Ovary (tissue), 9 donors: Measurements from ENCODE around the gene ATP6V1G3. TPM values are rescaled to one million over a fixed set of nuclear protein-coding genes. Genes with fewer than 3 reads are reported as not detected.

Experiments
- DNase-seq, 5 donors: peaks; one replicate each; pipeline ENCODE4 v3.0.0-alpha.2; 2019 to 2020
- H3K27ac ChIP-seq, 2 donors: fragments of 200-600 bp; one replicate each; pipeline versions ENCODE4 v1.5.1 to v1.8.0; 2019 to 2022
- H3K27me3 ChIP-seq: fragments of 200-600 bp; one replicate; pipeline ENCODE4 v1.8.0; 2022
- H3K36me3 ChIP-seq: fragments of 200-600 bp; sonication (generic); one replicate; pipeline ENCODE4 v1.5.1; 2019
- H3K4me1 ChIP-seq: one replicate; pipeline ENCODE4 v1.8.1; 2013; ENCODE audit warnings: mild to moderate bottlenecking, moderate library complexity; ENCODE audit not compliant: insufficient read depth
- H3K4me3 ChIP-seq: fragments of 200-600 bp; sonication (generic); one replicate; pipeline ENCODE4 v1.5.1; 2017
- H3K9me3 ChIP-seq, 2 donors: fragments of 200-600 bp in 1 of 2; sonication (generic) in 1 of 2; one replicate each; pipeline versions ENCODE4 v1.5.1 to v1.8.1; 2013 to 2019; ENCODE audit warnings: mild to moderate bottlenecking in 1 of 2, moderate library complexity in 1 of 2
- CTCF ChIP-seq, 3 donors: fragments of 450-650 bp in 2 of 3; fragments of 200-600 bp in 1 of 3; IDR thresholded peaks; one replicate each; pipeline versions ENCODE4 v1.5.1 to v1.8.0; 2016 to 2022; ENCODE audit warnings: antibody characterized with exemption in 3 of 3, mild to moderate bottlenecking in 1 of 3
- EP300 ChIP-seq: sonication (generic); formaldehyde crosslinking; IDR thresholded peaks from one replicate; pipeline ENCODE4 v1.6.1; 2017; ENCODE audit warnings: antibody characterized with exemption
- POLR2A ChIP-seq: fragments of 450-650 bp; IDR thresholded peaks from one replicate; pipeline ENCODE4 v1.6.1; 2017; ENCODE audit warnings: antibody characterized with exemption, mild to moderate bottlenecking, moderate library complexity
- WGBS, 3 donors: extraction: QIAGEN DNeasy Blood & Tissue Kit in 1 of 3; methylation state at CpG; one replicate each; pipeline versions ENCODE4 v1.1.5 to v1.1.7; 2013 to 2017; 5-methylcytosine and 5-hydroxymethylcytosine counted together
- intact Hi-C, 4 donors: fragments of 100-400 bp; cut with DNase I; formaldehyde crosslinking; loops; one replicate each; pipeline versions ENCODE4 v1.11.0 to v1.15.1; 2022 to 2023
- polyA plus RNA-seq, 2 donors: library from polyadenylated mRNA; stranded (reverse); fragments of 200-250 nt in 1 of 2; fragments of 350-450 nt in 1 of 2; fragmentation: Illumina TruSeq in 1 of 2; extraction: RNeasy Lipid Tissue Mini Kit (QIAGEN cat#74804) in 1 of 2; gene quantifications; one replicate each; pipeline ENCODE4 v1.2.3, GENCODE V29; 2013 to 2014
- total RNA-seq, 7 donors: library from RNA; depleted of rRNA in 2 of 7; stranded (reverse); fragments of >200 nt in 2 of 7; fragmentation: NEBNext Ultra II Directional in 3 of 7; extraction: Animal tissue kit (Norgen Biotek cat#: 25700) in 3 of 7; gene quantifications; one replicate each; pipeline versions ENCODE4 v1.1.0 to v1.2.4, GENCODE V29; 2016 to 2023
- donor health status: DM: no; HTN: no; CAD: no; lungs with moderate emphysema.
- donor health status: DM: no; HTN: no; CAD: no.
- donor health status: Bipolar disorder and iron deficiency.
- donor health status: DM: yes; HTN: yes; CAD: no.
- donor health status: DM: no; HTN: no; CAD: no.
- donor health status: DM: yes; HTN: yes; CAD: no.

The ATP6V1G3 gene
- total and polyA plus RNA-seq, 9 donors, result not detected

- Histone ChIP-seq H3K36me3 (no peaks in the 10 kb centered on the region), H3K4me1 (no peaks in the 10 kb centered on the region), H3K9me3 (no peaks in the 10 kb centered on the region), H3K4me3 (no peak overlapping the region), H3K27me3 (no peaks in the 10 kb centered on the region), H3K27ac (no peak overlapping the region)
- intact Hi-C loops, result no loop called here
- 96 to 99% (median 97%) methylated on average over 2 of the region's 2 CpGs for WGBS, 3 donors
- DNase-seq, result no peak
- TF ChIP-seq EP300, result no peak
- TF ChIP-seq POLR2A, result no peak
- no peak for TF ChIP-seq CTCF (IDR thresholded peaks at IDR 0.05)
Observed at GRCh38 chr1:198575798-198576641, 35.5 kb upstream of the ATP6V1G3 start.

GRCh38 chr1:198575292-198575691, 34.8 kb upstream of the ATP6V1G3 start:
- Histone ChIP-seq H3K27ac (no peak overlapping the region), H3K9me3 (no peaks in the 10 kb centered on the region), H3K27me3 (no peaks in the 10 kb centered on the region), H3K4me1 (no peaks in the 10 kb centered on the region), H3K36me3 (no peaks in the 10 kb centered on the region), H3K4me3 (no peak overlapping the region)
- no peak for DNase-seq
- 70 to 82% (median 80%) methylated on average over 1 of the region's 1 CpG for WGBS, 3 donors
- intact Hi-C loops, result no loop called here
- TF ChIP-seq POLR2A (no peak), CTCF (IDR thresholded peaks at IDR 0.05) (no peak), EP300 (no peak)

- 83 to 93% (median 87%) methylated on average over 1 of the region's 1 CpG for WGBS, 3 donors
- intact Hi-C loops, result no loop called here
- no peaks in the 10 kb centered on the region for H3K9me3 ChIP-seq
- H3K4me1 ChIP-seq, result no peaks in the 10 kb centered on the region
- no peak for DNase-seq
- H3K27me3 ChIP-seq, result no peaks in the 10 kb centered on the region
- no peak overlapping the region for H3K4me3 ChIP-seq
- H3K36me3 ChIP-seq, result no peaks in the 10 kb centered on the region
- TF ChIP-seq EP300 (no peak), POLR2A (no peak), CTCF (IDR thresholded peaks at IDR 0.05) (no peak)
- H3K27ac ChIP-seq, result no peak overlapping the region
Observed at GRCh38 chr1:198574325-198574724, 33.8 kb upstream of the ATP6V1G3 start.

- H3K4me1 ChIP-seq, result no peaks in the 10 kb centered on the region
- no peak overlapping the region for H3K4me3 ChIP-seq
- WGBS, 3 donors, result 100% methylated on average over 1 of the region's 1 CpG
- DNase-seq, result no peak
- intact Hi-C loops, result no loop called here
- no peaks in the 10 kb centered on the region for H3K27me3 ChIP-seq
- H3K9me3 ChIP-seq, result no peaks in the 10 kb centered on the region
- no peak for TF ChIP-seq EP300
- TF ChIP-seq POLR2A, result no peak
- no peak for TF ChIP-seq CTCF (IDR thresholded peaks at IDR 0.05)
- no peak overlapping the region for H3K27ac ChIP-seq
- H3K36me3 ChIP-seq, result no peaks in the 10 kb centered on the region
Observed at GRCh38 chr1:198564716-198565115, 24.2 kb upstream of the ATP6V1G3 start.
